Type B pancreatic cell (in vitro differentiated cells): ENCODE results near the gene GNB1. TPM values are rescaled to one million over a fixed set of nuclear protein-coding genes. Genes with fewer than 3 reads are reported as not detected.

Experiments
- DNase-seq: peaks from one replicate; pipeline ENCODE4 v3.0.0; 2021; ENCODE audit warnings: mixed read lengths; ENCODE audit not compliant: unreplicated experiment; ENCODE audit errors: extremely low spot score
- H3K27ac Mint-ChIP-seq: 2 replicates; pipeline ENCODE4 v1.8.0; 2021; ENCODE audit warnings: mild to moderate bottlenecking, mixed read lengths
- H3K27me3 Mint-ChIP-seq: 2 replicates; pipeline ENCODE4 v1.8.0; 2021; ENCODE audit warnings: mixed read lengths
- H3K36me3 Mint-ChIP-seq: 2 replicates; pipeline ENCODE4 v1.8.0; 2021; ENCODE audit warnings: mixed read lengths
- H3K4me1 Mint-ChIP-seq: one replicate; pipeline ENCODE4 v1.8.0; 2021; ENCODE audit warnings: mixed read lengths; ENCODE audit not compliant: unreplicated experiment
- H3K4me3 Mint-ChIP-seq: 2 replicates; pipeline ENCODE4 v1.8.0; 2021; ENCODE audit warnings: mild to moderate bottlenecking, mixed read lengths
- H3K9me3 Mint-ChIP-seq: 2 replicates; pipeline ENCODE4 v1.8.0; 2021; ENCODE audit warnings: mixed read lengths
- total RNA-seq: library from RNA; stranded (reverse); gene quantifications from 2 replicates; pipeline ENCODE4 v1.2.1, GENCODE V29; 2021; ENCODE audit warnings: low replicate concordance
- TF ChIP-seq, protein P1 (sequence below): fragments of 200-600 bp; sonication (generic); conservative IDR thresholded peaks from 2 replicates; pipeline ENCODE4 v1.5.0; 2021; ENCODE audit warnings: antibody characterized with exemption, mild to moderate bottlenecking

The GNB1 gene
- total RNA-seq, 1 donor from 2014 or later, result 297 TPM

DNA sequence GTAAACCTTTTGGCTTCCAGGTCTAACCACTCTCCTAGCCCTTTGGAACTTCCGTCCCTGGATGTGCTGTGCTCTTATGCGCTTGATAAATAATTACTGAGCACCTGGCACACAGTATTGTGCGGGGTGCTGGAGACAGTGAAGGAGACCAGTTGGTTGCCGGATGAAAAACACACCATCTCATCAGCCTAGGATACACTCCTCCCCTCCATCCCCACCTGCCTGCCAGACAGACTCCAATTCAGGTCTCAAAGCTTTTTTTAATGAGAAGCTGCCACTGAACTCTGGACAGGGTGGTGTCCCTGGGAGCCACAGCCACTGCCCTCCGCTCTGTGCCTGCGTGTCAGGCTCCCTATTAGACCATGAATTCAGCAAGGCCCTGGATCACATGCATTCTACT, 9.2 kb downstream of the GNB1 start:
- Mint-ChIP-seq H3K4me3 (peak overlapping the region; percentile 35), H3K4me1 (peaks cover 46% of the 10 kb centered on the region), H3K27me3 (no peaks in the 10 kb centered on the region), H3K36me3 (peaks cover 22% of the 10 kb centered on the region), H3K9me3 (no peaks in the 10 kb centered on the region), H3K27ac (peak overlapping the region; percentile 81)
- TF ChIP-seq, protein P1, sequence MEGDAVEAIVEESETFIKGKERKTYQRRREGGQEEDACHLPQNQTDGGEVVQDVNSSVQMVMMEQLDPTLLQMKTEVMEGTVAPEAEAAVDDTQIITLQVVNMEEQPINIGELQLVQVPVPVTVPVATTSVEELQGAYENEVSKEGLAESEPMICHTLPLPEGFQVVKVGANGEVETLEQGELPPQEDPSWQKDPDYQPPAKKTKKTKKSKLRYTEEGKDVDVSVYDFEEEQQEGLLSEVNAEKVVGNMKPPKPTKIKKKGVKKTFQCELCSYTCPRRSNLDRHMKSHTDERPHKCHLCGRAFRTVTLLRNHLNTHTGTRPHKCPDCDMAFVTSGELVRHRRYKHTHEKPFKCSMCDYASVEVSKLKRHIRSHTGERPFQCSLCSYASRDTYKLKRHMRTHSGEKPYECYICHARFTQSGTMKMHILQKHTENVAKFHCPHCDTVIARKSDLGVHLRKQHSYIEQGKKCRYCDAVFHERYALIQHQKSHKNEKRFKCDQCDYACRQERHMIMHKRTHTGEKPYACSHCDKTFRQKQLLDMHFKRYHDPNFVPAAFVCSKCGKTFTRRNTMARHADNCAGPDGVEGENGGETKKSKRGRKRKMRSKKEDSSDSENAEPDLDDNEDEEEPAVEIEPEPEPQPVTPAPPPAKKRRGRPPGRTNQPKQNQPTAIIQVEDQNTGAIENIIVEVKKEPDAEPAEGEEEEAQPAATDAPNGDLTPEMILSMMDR, result no peak
- DNase-seq, result no peak

DNA sequence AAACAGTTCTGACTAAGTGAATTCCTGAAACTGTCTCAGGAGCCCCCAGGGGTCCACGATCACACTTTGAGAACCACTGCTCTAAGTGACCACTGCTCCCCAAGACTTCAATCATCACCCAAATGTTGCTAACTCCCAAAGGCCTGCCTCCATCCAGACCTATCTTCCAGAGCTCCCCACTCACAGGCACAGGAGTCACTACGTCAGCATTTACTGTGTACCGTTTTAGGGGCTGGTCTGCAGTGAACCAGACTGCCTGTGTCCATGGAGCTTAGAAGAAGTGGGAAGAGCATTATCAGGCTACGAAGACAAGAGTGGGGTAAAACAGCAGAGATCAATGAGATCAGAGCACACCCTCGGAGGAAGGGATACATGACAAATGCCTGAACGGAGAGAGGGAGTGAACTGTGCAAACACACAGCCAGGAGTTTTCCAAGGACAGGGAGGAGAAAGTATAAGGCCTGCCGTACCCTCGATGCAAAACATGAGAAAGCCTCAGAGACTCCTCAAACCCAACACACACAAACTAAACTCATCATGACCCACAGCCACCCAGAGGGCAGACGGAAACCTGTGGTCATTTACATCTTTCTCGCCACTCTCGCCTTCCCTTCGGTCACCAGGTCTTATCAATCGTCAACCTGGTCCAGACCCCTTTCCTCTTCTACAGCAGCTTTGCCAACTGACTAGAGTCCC, 10.1 kb downstream of the GNB1 start:
- Mint-ChIP-seq H3K36me3 (peaks cover 27% of the 10 kb centered on the region), H3K4me1 (peaks cover 49% of the 10 kb centered on the region), H3K9me3 (no peaks in the 10 kb centered on the region), H3K4me3 (peak overlapping the region; percentile 29), H3K27me3 (no peaks in the 10 kb centered on the region), H3K27ac (peak overlapping the region; percentile 81)
- DNase-seq, result no peak
- TF ChIP-seq, protein P1, result no peak

DNA sequence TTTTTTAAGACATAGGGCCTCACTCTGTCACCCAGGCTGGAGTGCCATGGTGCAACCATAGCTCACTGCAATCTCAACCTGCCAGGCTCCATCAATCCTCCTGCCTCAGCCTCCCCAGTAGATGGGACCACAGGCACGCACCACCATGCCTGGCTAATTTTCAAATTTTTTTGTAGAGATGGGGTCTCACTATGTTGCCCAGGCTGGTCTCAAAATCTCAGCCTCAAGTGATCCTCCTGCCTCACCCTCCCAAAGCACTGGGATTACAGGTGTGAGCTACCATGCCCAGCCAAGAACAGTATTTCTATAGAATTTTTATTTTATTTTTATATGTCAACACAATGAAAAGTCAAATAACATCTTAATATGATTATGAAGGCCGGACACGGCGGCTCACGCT, 10.9 kb downstream of the GNB1 start:
- no peak for DNase-seq
- Mint-ChIP-seq H3K4me1 (peaks cover 49% of the 10 kb centered on the region), H3K9me3 (no peaks in the 10 kb centered on the region), H3K27ac (no peak overlapping the region), H3K36me3 (peaks cover 32% of the 10 kb centered on the region), H3K4me3 (no peak overlapping the region), H3K27me3 (no peaks in the 10 kb centered on the region)
- TF ChIP-seq, protein P1, result no peak

DNA sequence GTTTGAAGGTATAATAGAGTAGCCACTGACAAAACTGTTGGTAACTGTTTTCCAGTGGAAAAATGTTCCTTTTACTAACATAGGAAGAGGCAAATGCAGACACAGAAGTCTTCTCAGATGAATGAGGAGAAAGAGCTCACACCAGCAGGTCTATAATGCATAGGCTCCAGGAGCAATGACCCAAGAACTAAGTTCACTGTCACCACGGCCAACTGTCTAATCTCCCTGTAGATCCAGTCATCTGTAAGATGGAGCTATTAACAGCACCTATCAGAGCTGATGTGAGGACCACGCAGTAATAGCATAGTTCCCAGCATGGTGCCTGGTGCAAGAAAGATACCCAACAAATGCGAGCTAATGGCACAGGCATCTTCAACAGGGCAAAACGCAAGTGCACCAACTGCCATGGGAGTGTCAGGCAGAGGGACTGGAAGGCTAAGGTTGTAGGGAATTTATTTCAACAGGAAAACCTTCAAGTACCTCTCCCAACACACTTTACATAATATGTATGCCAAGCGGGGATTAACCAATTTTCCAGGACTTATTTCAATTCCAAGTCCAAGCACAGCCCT, 12.9 kb downstream of the GNB1 start:
- Mint-ChIP-seq H3K4me3 (peak overlapping the region; percentile 0), H3K36me3 (peaks cover 39% of the 10 kb centered on the region), H3K27ac (peak overlapping the region; percentile 17), H3K27me3 (no peaks in the 10 kb centered on the region), H3K9me3 (no peaks in the 10 kb centered on the region), H3K4me1 (peaks cover 40% of the 10 kb centered on the region)
- DNase-seq, result no peak
- TF ChIP-seq, protein P1, result no peak

DNA sequence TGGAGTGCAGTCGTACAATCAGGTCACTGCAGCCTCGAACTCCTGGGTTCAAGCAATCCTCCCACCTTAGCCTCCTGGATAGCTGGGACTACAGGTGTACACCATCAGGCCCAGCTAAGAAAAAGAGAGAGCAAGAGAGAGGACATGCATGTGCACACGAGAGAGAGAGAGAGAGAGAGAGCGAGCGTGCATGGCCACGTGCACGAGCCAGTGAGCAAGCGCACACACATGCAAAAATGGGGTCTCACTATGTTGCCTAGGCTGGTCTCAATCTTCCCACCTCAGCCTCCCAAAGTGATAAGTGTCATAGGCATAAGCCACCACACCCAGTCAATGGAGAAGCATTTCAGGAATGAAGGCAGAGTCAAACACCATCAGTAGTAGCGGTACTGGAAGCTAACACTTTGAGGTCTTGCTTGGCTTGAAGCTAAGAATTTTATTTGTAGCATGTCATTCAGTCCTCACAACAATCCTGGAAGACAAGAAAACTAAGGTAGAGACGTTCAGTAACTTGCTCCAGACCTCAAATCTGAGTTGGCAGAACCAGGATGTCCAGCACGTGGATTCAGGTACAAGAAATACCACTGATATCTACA, 14.5 kb downstream of the GNB1 start:
- H3K27ac Mint-ChIP-seq, result peak overlapping the region; percentile 61
- DNase-seq, result no peak
- TF ChIP-seq, protein P1, result no peak
- H3K4me1 Mint-ChIP-seq, result peaks cover 45% of the 10 kb centered on the region
- no peaks in the 10 kb centered on the region for H3K9me3 Mint-ChIP-seq
- H3K36me3 Mint-ChIP-seq, result peaks cover 51% of the 10 kb centered on the region
- H3K4me3 Mint-ChIP-seq, result no peak overlapping the region
- H3K27me3 Mint-ChIP-seq, result no peaks in the 10 kb centered on the region
